HepG2 (cell line): ENCODE results near the gene ADAR.

Experiments
- CHD4 ChIP-seq: fragments of 200-600 bp; sonication (generic); IDR thresholded peaks from 2 replicates; pipeline ENCODE4 v1.7.0; 2017; ENCODE audit warnings: mild to moderate bottlenecking, low read length, borderline replicate concordance
- JUNB ChIP-seq: sonication (generic); formaldehyde crosslinking; IDR thresholded peaks from 2 replicates; pipeline ENCODE4 v1.8.0; 2022; ENCODE audit warnings: missing genetic modification reagents, mild to moderate bottlenecking, borderline replicate concordance
- MYC ChIP-seq: sonication (generic); formaldehyde crosslinking; IDR thresholded peaks from 2 replicates; pipeline ENCODE4 v1.9.0; 2021; ENCODE audit warnings: missing genetic modification reagents, borderline replicate concordance
- POLR2A ChIP-seq, 2 experiments: IDR thresholded peaks; 2 replicates each; pipeline ENCODE4 v1.6.1; 2011; ENCODE audit warnings: low read depth in 2 of 2, low read length in 2 of 2, mild to moderate bottlenecking in 1 of 2, moderate library complexity in 1 of 2; ENCODE audit not compliant: insufficient read depth in 1 of 2
- POLR2AphosphoS5 ChIP-seq: IDR thresholded peaks from 2 replicates; pipeline ENCODE4 v1.6.1; 2012; ENCODE audit warnings: low read depth, low read length
- SRF ChIP-seq: IDR thresholded peaks from 2 replicates; pipeline ENCODE4 v1.6.1; 2011; ENCODE audit warnings: mild to moderate bottlenecking, low read depth, low read length, moderate library complexity
- ZNF12 ChIP-seq: sonication (generic); formaldehyde crosslinking; IDR thresholded peaks from 2 replicates; pipeline ENCODE4 v1.5.0; 2020; ENCODE audit warnings: missing genetic modification reagents
- ZNF136 ChIP-seq: sonication (generic); formaldehyde crosslinking; IDR thresholded peaks from 2 replicates; pipeline ENCODE4 v1.8.1; 2022; ENCODE audit warnings: low read depth, mild to moderate bottlenecking, moderate library complexity, missing genetic modification reagents
- ZNF629 ChIP-seq: sonication (generic); formaldehyde crosslinking; conservative IDR thresholded peaks from 2 replicates; pipeline ENCODE4 v1.5.0; 2020; ENCODE audit warnings: missing genetic modification reagents
- ZSCAN9 ChIP-seq: IDR thresholded peaks from 2 replicates; pipeline ENCODE4 v1.6.1; 2016; ENCODE audit warnings: borderline replicate concordance
- TF ChIP-seq, protein P1 (sequence below): sonication (generic); formaldehyde crosslinking; IDR thresholded peaks from 2 replicates; pipeline ENCODE4 v1.8.1; 2023; ENCODE audit warnings: missing genetic modification reagents, inconsistent platforms, borderline replicate concordance
- TF ChIP-seq, protein P2 (sequence below): sonication (generic); formaldehyde crosslinking; IDR thresholded peaks from 2 replicates; pipeline ENCODE4 v1.5.0; 2020; ENCODE audit warnings: mild to moderate bottlenecking, missing genetic modification reagents, moderate library complexity
- TF ChIP-seq, protein P3 (sequence below): sonication (generic); formaldehyde crosslinking; conservative IDR thresholded peaks from 2 replicates; pipeline ENCODE4 v1.4.0; 2020; ENCODE audit warnings: missing genetic modification reagents

DNA sequence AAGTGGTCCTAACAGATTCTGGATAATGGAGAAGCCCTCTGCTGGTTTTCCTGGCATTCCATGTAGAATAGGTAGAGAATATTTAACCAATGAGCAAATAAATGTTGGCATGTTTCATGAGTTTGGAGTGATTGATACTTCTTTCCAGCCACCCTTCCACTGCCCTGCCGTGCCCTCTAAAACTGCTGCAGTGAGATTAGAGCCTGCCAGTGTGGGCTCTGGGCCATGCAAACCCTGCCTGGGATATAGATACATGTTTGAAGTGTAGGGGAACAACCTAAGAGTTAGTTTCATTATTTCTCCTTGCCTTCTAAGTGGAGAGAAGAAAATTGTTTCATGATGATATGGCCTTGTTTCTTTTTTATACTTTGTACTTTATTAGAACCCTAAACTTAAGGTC is 60.0 kb downstream of the ADAR start:
- TF ChIP-seq ZNF136 (no peak), SRF (no peak), ZSCAN9 (CRISPR knock-in tag) (no peak), POLR2A (IDR thresholded peaks at IDR 0.05; ENCODE audit: insufficient read depth in 1 of 2, low read depth in 2 of 2, low read length in 2 of 2) (no peak), CHD4 (no peak), ZNF629 (CRISPR knock-in tag) (no peak), JUNB (CRISPR knock-in tag) (no peak), ZNF12 (CRISPR knock-in tag) (no peak), MYC (CRISPR knock-in tag) (no peak), POLR2AphosphoS5 (no peak)
- TF ChIP-seq, protein P1, sequence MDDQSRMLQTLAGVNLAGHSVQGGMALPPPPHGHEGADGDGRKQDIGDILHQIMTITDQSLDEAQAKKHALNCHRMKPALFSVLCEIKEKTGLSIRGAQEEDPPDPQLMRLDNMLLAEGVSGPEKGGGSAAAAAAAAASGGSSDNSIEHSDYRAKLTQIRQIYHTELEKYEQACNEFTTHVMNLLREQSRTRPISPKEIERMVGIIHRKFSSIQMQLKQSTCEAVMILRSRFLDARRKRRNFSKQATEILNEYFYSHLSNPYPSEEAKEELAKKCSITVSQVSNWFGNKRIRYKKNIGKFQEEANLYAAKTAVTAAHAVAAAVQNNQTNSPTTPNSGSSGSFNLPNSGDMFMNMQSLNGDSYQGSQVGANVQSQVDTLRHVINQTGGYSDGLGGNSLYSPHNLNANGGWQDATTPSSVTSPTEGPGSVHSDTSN (CRISPR knock-in tag): no peak
- TF ChIP-seq, protein P2, sequence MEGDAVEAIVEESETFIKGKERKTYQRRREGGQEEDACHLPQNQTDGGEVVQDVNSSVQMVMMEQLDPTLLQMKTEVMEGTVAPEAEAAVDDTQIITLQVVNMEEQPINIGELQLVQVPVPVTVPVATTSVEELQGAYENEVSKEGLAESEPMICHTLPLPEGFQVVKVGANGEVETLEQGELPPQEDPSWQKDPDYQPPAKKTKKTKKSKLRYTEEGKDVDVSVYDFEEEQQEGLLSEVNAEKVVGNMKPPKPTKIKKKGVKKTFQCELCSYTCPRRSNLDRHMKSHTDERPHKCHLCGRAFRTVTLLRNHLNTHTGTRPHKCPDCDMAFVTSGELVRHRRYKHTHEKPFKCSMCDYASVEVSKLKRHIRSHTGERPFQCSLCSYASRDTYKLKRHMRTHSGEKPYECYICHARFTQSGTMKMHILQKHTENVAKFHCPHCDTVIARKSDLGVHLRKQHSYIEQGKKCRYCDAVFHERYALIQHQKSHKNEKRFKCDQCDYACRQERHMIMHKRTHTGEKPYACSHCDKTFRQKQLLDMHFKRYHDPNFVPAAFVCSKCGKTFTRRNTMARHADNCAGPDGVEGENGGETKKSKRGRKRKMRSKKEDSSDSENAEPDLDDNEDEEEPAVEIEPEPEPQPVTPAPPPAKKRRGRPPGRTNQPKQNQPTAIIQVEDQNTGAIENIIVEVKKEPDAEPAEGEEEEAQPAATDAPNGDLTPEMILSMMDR (CRISPR knock-in tag): no peak
- TF ChIP-seq, protein P3, sequence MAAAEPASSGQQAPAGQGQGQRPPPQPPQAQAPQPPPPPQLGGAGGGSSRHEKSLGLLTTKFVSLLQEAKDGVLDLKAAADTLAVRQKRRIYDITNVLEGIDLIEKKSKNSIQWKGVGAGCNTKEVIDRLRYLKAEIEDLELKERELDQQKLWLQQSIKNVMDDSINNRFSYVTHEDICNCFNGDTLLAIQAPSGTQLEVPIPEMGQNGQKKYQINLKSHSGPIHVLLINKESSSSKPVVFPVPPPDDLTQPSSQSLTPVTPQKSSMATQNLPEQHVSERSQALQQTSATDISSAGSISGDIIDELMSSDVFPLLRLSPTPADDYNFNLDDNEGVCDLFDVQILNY (CRISPR knock-in tag): no peak
